AG09319 (cell line): ENCODE measurements around the gene BCL7B.
"Not testable (repeated sequence)": the region's sequence is repeated elsewhere in the genome, so short reads cannot be mapped to it uniquely, and the experiment has no call there.

Experiments
- DNase-seq: peaks from one replicate; pipeline ENCODE4 v3.0.0-alpha.2; 2010; ENCODE audit warnings: low read depth; ENCODE audit errors: extremely low read depth
- TF ChIP-seq, protein P1 (sequence below): IDR thresholded peaks from 2 replicates; pipeline ENCODE4 v1.5.1; 2011; ENCODE audit warnings: low read depth, mild to moderate bottlenecking, inconsistent platforms, low read length, moderate library complexity

The BCL7B gene

DNA sequence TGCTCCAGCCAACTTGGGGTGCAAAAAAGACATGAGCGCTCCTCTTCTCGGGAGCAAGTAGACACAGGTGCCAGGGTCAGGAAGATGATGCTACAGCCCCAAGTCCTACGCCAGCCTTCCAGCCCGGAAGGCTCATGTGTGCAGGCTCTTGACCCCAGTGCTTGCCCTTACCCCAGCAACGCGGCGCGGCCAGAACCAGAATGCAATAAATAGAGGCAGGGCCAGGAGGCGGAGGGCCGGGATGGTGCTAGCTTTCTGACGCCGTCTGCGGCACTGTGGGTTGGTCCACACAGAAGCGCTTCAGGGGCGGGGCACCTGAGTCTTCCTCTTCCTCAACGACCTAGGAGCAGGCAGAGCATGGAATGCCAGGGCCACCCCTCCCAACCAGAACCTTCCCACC is 20.4 kb downstream of the BCL7B start:
- TF ChIP-seq, protein P1, sequence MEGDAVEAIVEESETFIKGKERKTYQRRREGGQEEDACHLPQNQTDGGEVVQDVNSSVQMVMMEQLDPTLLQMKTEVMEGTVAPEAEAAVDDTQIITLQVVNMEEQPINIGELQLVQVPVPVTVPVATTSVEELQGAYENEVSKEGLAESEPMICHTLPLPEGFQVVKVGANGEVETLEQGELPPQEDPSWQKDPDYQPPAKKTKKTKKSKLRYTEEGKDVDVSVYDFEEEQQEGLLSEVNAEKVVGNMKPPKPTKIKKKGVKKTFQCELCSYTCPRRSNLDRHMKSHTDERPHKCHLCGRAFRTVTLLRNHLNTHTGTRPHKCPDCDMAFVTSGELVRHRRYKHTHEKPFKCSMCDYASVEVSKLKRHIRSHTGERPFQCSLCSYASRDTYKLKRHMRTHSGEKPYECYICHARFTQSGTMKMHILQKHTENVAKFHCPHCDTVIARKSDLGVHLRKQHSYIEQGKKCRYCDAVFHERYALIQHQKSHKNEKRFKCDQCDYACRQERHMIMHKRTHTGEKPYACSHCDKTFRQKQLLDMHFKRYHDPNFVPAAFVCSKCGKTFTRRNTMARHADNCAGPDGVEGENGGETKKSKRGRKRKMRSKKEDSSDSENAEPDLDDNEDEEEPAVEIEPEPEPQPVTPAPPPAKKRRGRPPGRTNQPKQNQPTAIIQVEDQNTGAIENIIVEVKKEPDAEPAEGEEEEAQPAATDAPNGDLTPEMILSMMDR, result no peak
- DNase-seq, result no peak

DNA sequence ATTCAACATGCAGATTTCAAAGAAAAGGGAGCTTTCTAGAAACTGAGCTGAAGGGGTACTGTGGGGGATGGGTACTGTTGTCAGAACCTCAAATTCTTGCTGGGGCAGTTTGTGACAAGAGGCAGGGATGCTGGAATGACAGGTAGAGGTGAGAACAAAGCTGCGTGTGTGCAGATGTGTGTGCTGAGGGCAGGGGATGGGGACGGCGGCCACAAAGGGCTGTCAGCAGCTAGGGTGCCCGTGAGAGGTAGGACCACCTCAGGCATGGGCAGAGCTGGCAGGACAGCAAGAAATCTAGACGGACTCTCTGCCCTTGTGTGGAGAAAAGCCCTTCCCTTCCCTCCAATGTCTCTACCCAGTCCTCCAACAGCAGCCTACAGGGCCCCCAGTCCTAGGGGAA is 21.0 kb downstream of the BCL7B start:
- TF ChIP-seq, protein P1, result no peak
- DNase-seq, result no peak

DNA sequence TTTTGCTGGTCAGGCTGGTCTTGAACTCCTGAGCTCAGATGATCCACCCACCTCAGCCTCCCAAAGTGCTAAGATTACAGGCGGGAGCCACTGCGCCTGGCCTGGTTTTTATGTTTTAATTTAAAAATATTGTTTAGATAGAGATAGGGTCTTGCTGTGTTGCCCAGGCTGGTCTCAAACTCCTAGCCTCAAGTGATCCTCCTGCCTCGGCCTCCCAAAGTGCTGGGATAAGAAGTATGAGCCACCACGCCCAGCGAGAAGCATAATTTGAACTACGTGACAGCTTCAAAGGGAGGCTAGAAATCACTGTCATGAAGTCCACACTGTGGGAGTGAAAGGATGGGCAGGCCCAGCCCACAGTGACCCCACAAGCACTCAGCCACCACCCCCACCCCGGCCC is 21.6 kb downstream of the BCL7B start:
- DNase-seq, result not testable (repeated sequence)

DNA sequence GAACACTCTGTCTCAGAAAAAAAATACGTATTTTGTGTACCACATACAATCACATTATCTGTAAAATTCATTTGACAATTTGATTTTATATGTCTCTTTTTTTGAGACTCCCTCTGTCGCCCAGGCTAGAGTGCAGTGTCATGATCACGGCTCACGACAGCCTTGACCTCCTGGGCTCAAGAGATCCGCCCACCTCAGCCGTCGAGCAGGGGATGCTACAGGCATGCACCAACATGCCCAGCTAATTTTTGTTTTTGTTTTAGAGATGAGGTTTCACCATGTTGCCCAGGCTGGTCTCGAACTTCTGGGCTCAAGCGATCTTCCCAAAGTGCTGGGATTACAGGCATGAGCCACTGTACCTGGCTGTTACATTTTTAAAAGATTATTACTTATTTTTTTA is 23.7 kb downstream of the BCL7B start:
- TF ChIP-seq, protein P1, result no peak
- DNase-seq, result no peak

DNA sequence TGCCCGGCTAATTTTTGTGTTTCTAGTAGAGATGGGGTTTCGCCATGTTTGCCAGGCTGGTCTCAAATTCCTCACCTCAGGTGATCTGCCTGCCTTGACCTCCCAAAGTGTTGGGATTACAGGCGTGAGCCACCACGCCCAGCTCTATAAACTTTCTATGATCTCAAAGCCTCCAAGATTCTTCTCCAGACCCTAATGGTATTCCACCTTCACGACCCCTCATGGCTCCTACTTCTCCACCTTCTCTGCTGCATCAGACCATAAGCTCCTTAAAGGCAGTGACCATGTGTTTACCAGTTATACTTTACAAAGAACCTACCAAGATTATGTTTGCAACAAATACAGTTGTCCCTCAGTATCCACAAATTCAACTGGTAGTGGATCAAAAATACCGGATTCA is 25.3 kb downstream of the BCL7B start:
- DNase-seq, result no peak
- TF ChIP-seq, protein P1, result no peak

DNA sequence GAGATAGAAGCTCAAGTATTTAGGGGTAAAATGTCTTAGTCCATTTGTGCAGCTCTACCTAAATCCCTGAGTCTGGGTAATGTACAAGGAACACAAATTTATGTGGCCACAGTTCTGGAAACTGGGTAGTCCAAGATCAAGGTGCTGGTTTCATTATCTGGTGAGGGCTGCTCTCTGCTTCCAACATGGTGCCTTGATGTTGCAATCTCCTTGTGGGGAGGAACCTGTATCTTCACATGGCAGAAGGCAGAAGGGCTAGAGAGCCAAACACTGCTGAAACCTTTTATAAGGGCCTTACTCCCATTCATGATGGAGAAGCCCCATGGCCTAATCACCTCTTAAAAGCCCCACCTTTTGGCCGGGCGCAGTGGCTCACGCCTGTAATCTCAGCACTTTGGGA is 26.7 kb downstream of the BCL7B start:
- TF ChIP-seq, protein P1, result no peak
- no peak for DNase-seq

DNA sequence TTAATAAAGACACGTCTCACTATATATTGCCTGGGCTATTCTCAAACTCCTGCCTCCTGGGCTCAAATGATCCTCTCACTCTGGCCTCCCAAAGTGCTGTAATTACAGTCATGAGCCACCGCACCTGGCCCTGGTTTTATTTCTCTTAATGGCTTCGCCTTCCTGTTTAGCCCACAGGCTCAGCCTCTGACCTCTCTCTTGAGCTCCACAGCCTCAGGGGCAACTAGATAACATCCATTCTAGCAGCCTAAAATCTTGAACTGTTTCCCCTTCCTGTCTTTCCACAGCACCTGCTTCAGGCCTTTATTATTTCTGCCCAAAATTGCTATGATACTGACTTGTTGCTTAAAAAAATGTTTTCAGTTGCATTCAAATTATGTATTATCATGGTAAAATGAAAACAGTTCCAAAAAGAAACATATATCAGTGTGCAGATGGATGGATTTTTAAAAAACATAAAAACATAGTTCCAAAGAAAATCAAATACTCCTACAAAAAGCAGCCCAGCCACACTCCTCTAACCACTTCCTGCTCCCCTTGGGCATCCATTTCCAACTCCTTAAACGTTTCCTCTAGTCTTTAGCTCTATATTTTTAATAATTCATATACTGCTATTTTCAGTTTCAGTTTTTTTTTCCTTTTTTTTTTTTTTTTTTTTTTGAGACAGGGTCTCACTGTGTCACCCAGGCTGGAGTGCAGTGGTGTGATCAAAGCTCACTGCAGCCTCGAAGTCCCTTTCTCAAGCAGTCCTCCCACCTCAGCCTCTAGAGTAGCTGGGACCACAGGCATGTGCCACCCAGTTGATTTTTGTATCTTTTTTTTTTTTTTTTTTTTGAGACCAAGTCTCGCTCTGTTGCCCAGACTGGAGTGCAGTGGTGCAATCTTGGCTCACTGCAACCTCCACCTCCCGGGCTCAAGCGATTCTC is 30.3 kb downstream of the BCL7B start:
- DNase-seq, result no peak
- TF ChIP-seq, protein P1, result no peak

GRCh38 chr7:73526158-73526494 is 31.4 kb downstream of the BCL7B start:
- DNase-seq, result not testable (repeated sequence)
